NAMALWA (cell line): Measurements from ENCODE around the gene PDE9A.

Experiments used
- DNase-seq: peaks from one replicate; pipeline ENCODE4 v3.0.0-alpha.2; 2015; ENCODE audit warnings: low spot score

The PDE9A gene

GRCh38 chr21:42644223-42645208 lies 8.9 kb upstream of the PDE9A start:
- DNase-seq: no peak

- DNase-seq: no peak
Observed at GRCh38 chr21:42645211-42646075, 8.0 kb upstream of the PDE9A start.

GRCh38 chr21:42646076-42646825 lies 7.2 kb upstream of the PDE9A start:
- DNase-seq: no peak

- DNase-seq: no peak
Observed at GRCh38 chr21:42646836-42647235, 6.6 kb upstream of the PDE9A start.

GRCh38 chr21:42648606-42649005 lies 4.8 kb upstream of the PDE9A start:
- DNase-seq: no peak

- DNase-seq: no peak
Observed at GRCh38 chr21:42649122-42650032, 4.0 kb upstream of the PDE9A start.

- no peak for DNase-seq
Observed at GRCh38 chr21:42650033-42650370, 3.4 kb upstream of the PDE9A start.

- DNase-seq: no peak
Observed at GRCh38 chr21:42650441-42651421, 2.7 kb upstream of the PDE9A start.

- no peak for DNase-seq
Observed at GRCh38 chr21:42651515-42652401, 1.7 kb upstream of the PDE9A start.

- DNase-seq: no peak
Observed at GRCh38 chr21:42652527-42653230, 742 bp upstream of the PDE9A start.

- DNase-seq: peak; percentile 67
Observed at GRCh38 chr21:42654179-42654912, 925 bp downstream of the PDE9A start.

GRCh38 chr21:42654913-42655795 lies 1.7 kb downstream of the PDE9A start:
- no peak for DNase-seq

GRCh38 chr21:42655796-42656770 lies 2.7 kb downstream of the PDE9A start:
- DNase-seq: no peak

- DNase-seq: no peak
Observed at GRCh38 chr21:42656872-42657271, 3.5 kb downstream of the PDE9A start.

- DNase-seq: no peak
Observed at GRCh38 chr21:42657676-42658319, 4.4 kb downstream of the PDE9A start.
